Measurements from ENCODE around the gene ZMIZ1. TPM values are rescaled to one million over a fixed set of nuclear protein-coding genes. Genes with fewer than 3 reads are reported as not detected.
A peak's percentile ranks its signal among the peaks of the same experiment; 100 is the strongest.

The ZMIZ1 gene
- total RNA-seq, 2 donors from 2014 or later = 27.2 to 42.2 TPM

DNA sequence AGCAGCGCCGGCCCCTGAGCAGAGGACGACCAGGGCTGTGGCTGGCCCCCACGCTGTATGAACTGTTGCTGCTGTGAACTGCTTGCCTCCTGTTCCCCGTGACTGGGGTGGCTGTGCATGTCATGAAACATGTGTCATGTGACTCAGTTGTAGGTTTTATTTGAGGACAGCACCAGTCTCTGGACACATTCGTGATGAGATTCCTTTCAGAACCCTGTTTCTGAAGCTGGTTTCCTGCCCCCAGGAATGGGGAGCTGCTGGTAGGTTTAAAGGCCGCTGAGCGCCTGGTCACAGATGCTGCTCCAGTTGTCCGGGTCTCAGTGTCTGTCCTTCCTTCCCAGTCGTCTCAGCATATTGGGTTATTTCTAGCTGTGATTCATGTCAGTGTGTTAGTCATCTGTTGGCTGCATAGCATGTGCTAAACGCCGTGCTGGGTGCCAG, 199.4 kb downstream of the ZMIZ1 start:
- TF ChIP-seq POLR2A (IDR thresholded peaks at IDR 0.05) = no peak
- TF ChIP-seq, protein P1, sequence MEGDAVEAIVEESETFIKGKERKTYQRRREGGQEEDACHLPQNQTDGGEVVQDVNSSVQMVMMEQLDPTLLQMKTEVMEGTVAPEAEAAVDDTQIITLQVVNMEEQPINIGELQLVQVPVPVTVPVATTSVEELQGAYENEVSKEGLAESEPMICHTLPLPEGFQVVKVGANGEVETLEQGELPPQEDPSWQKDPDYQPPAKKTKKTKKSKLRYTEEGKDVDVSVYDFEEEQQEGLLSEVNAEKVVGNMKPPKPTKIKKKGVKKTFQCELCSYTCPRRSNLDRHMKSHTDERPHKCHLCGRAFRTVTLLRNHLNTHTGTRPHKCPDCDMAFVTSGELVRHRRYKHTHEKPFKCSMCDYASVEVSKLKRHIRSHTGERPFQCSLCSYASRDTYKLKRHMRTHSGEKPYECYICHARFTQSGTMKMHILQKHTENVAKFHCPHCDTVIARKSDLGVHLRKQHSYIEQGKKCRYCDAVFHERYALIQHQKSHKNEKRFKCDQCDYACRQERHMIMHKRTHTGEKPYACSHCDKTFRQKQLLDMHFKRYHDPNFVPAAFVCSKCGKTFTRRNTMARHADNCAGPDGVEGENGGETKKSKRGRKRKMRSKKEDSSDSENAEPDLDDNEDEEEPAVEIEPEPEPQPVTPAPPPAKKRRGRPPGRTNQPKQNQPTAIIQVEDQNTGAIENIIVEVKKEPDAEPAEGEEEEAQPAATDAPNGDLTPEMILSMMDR (IDR thresholded peaks at IDR 0.05) = no peak
- Histone ChIP-seq H3K4me3 (no peak overlapping the region), H3K27me3 (no peaks in the 10 kb centered on the region), H3K36me3 (replicated peaks in 1 of 2; ENCODE audit: insufficient read depth in 1 of 2, low read depth in 2 of 2) (no peaks in the 10 kb centered on the region), H3K27ac (peak overlapping the region in 2 of 4 donors; percentile 5 to 69), H3K4me1 (peaks cover 55% of the 10 kb centered on the region), H3K9me3 (no peaks in the 10 kb centered on the region)
- intact Hi-C loops (cut with DNase I) = no loop called here
- WGBS, 2 donors = 80 to 87% methylated on average over 12 of the region's 12 CpGs
- ATAC-seq (no peak), DNase-seq (no peak)

DNA sequence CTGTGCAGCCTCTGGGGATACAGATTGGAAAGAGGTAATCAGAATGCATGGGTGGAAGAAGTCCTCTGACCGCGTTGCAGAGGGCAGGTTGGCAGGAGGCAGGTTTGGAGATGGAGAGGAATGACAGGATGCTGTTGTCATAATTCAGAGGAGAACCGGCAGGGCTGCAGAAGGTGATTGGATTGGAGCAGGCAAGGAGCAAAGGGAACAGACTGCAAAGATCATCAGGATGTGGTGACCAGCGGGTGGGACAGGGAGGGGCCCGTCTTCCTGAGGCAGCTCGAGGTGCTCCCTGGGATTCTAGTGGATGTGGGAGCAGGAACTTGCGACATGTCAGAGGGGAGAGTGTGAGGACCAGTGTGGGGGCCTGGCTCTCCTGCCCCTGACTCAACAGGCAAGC, 200.0 kb downstream of the ZMIZ1 start:
- Histone ChIP-seq H3K4me3 (no peak overlapping the region), H3K27me3 (no peaks in the 10 kb centered on the region), H3K36me3 (replicated peaks in 1 of 2; ENCODE audit: insufficient read depth in 1 of 2, low read depth in 2 of 2) (no peaks in the 10 kb centered on the region), H3K9me3 (no peaks in the 10 kb centered on the region), H3K27ac (peak overlapping the region in 1 of 4 donors; percentile 69), H3K4me1 (peaks cover 61% of the 10 kb centered on the region)
- WGBS, 2 donors = 70 to 86% methylated on average over 7 of the region's 7 CpGs
- intact Hi-C loops (cut with DNase I) = no loop called here
- TF ChIP-seq POLR2A (IDR thresholded peaks at IDR 0.05) = no peak
- TF ChIP-seq, protein P1 (IDR thresholded peaks at IDR 0.05) = no peak
- DNase-seq (no peak), ATAC-seq (no peak)

DNA sequence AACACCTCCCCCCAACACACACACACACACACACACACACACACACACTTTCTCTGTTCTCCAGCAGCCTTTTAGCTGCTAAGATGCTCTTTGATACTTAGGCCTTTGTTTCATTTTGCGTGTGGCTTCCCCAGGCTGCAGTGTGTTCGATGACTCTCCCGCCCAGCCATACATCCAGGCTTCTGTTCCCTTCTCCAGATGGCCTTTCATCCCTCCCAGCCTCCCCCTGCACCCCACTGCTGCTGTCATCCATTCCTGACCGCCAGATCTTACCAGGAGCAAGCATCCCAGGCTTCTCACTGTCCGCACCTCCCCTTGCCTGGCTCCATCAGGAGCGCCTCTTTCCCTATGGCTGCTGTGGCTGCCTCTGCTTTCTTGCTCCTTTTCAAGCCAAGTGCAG, 200.7 kb downstream of the ZMIZ1 start:
- no peak for DNase-seq
- no peaks in the 10 kb centered on the region for H3K36me3 ChIP-seq (replicated peaks in 1 of 2; ENCODE audit: insufficient read depth in 1 of 2, low read depth in 2 of 2)
- H3K4me3 ChIP-seq = no peak overlapping the region
- intact Hi-C loops (cut with DNase I) = no loop called here
- no peak for TF ChIP-seq POLR2A (IDR thresholded peaks at IDR 0.05)
- TF ChIP-seq, protein P1 (IDR thresholded peaks at IDR 0.05) = no peak
- no peaks in the 10 kb centered on the region for H3K27me3 ChIP-seq
- peaks cover 64% of the 10 kb centered on the region for H3K4me1 ChIP-seq
- 98 to 100% methylated on average over 6 of the region's 6 CpGs for WGBS, 2 donors
- peak overlapping the region in 2 of 4 donors; percentile 7 to 8 for H3K27ac ChIP-seq
- no peak for ATAC-seq
- H3K9me3 ChIP-seq = no peaks in the 10 kb centered on the region

DNA sequence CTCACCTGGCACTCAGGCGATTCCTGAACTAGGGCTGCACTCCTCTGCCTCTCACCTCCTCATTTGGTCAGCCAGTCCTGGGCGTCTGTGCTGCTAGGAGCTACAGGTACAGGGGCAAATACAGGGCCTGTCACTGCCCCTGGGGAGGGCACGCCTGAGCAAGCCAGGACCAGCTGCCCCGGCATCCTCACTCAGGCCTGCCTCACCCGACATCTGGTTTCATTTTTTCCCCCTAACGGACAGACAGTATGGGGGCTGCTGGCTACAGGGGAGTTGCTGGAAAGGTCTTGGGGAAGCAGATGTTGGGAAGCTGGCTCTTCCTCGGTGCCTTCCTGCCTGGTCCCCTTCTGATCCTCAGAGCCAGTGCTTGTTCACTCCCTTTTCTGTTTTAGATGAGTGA, 201.2 kb downstream of the ZMIZ1 start:
- intact Hi-C loops (cut with DNase I) = no loop called here
- 92 to 95% methylated on average over 7 of the region's 7 CpGs for WGBS, 2 donors
- Histone ChIP-seq H3K36me3 (replicated peaks in 1 of 2; ENCODE audit: insufficient read depth in 1 of 2, low read depth in 2 of 2) (no peaks in the 10 kb centered on the region), H3K27ac (peak overlapping the region in 2 of 4 donors; percentile 7 to 61), H3K4me1 (peaks cover 64% of the 10 kb centered on the region), H3K9me3 (no peaks in the 10 kb centered on the region), H3K27me3 (no peaks in the 10 kb centered on the region), H3K4me3 (no peak overlapping the region)
- TF ChIP-seq POLR2A (IDR thresholded peaks at IDR 0.05) = no peak
- TF ChIP-seq, protein P1 (IDR thresholded peaks at IDR 0.05) = no peak
- ATAC-seq = no peak
- DNase-seq = no peak

DNA sequence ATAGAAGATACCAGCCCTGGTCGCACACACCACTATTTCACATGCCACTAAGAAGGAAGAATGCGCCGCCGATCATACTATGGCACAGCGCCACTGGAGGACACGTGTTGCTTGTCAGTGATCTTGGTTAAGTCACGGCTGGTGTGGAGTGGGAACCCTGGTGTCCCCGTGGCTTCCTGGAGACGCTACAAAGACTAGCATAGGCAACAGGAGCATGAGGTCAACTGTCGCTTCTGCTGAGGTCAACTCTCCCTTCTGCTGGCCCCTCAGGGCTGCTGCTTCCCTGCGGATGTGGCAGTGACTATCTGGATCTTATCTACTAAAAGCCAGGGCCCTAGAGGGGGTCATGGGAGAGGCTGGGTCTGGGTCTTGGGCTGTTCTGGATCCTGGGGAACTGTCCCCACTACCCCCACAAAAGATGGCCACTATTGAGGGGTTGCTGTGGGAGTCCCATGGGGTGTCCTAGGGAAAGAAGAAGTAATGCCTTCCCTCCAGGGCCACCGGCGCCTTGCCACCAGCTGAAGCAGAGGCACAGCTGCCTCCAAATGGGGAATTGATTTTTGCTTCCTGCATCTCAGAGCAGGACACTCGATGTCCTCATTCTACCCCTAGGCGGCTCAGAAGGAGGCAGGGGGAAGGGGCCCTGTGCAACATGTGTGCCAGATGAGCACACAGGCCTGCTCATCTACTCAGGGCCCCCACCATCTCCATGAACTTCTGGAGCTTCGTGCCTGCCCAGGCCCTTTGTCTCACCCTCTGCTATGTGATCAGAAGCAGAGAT, 201.9 kb downstream of the ZMIZ1 start:
- TF ChIP-seq POLR2A (IDR thresholded peaks at IDR 0.05) = peak in 1 of 3 donors; percentile 16
- TF ChIP-seq, protein P1 (IDR thresholded peaks at IDR 0.05) = no peak
- H3K27ac ChIP-seq = peak overlapping the region in 1 of 4 donors; percentile 61
- ATAC-seq (no peak), DNase-seq (peak in 1 of 4 donors; percentile 62)
- H3K4me3 ChIP-seq = no peak overlapping the region
- H3K9me3 ChIP-seq = no peaks in the 10 kb centered on the region
- H3K36me3 ChIP-seq (replicated peaks in 1 of 2; ENCODE audit: insufficient read depth in 1 of 2, low read depth in 2 of 2) = no peaks in the 10 kb centered on the region
- WGBS, 2 donors = 70 to 74% methylated on average over 6 to 16 of the region's 16 CpGs
- intact Hi-C loops (cut with DNase I) = no loop called here
- H3K27me3 ChIP-seq = no peaks in the 10 kb centered on the region
- peaks cover 67% of the 10 kb centered on the region for H3K4me1 ChIP-seq

All from body of pancreas (tissue), 4 donors.